Colonic mucosa (tissue), 4 donors: ENCODE data around the gene TBC1D17. TPM values are rescaled to one million over a fixed set of nuclear protein-coding genes. Genes with fewer than 3 reads are reported as not detected.

ENCODE experiments used
- DNase-seq: peaks from one replicate; pipeline ENCODE4 v3.0.0-alpha.2; 2020
- H3K27ac ChIP-seq: fragments of 200-600 bp; one replicate; pipeline ENCODE4 v1.8.0; 2021
- H3K27me3 ChIP-seq: fragments of 200-600 bp; one replicate; pipeline ENCODE4 v1.8.0; 2021
- H3K36me3 ChIP-seq: fragments of 200-600 bp; one replicate; pipeline ENCODE4 v1.8.0; 2021
- H3K4me1 ChIP-seq: fragments of 200-600 bp; one replicate; pipeline ENCODE4 v1.8.0; 2021; ENCODE audit warnings: mild to moderate bottlenecking
- H3K4me3 ChIP-seq: fragments of 200-600 bp; one replicate; pipeline ENCODE4 v1.8.0; 2021
- H3K9ac ChIP-seq, 2 donors: one replicate each; pipeline ENCODE4 v1.7.0; 2013; ENCODE audit warnings: control low read depth in 2 of 2, low read depth in 2 of 2, low read length in 2 of 2
- H3K9me3 ChIP-seq: fragments of 200-600 bp; one replicate; pipeline ENCODE4 v1.8.0; 2021
- intact Hi-C: fragments of 100-400 bp; cut with DNase I; formaldehyde crosslinking; loops from one replicate; pipeline ENCODE4 v1.14.1; 2022
- total RNA-seq, 2 donors: library from RNA; stranded (reverse); fragmentation: NEBNext Ultra II Directional in 1 of 2; extraction: Animal tissue kit (Norgen Biotek cat#: 25700) in 1 of 2; gene quantifications; one replicate each; pipeline ENCODE4 v1.2.1, GENCODE V29; 2021
- TF ChIP-seq, protein P1 (sequence below): fragments of 200-600 bp; IDR thresholded peaks from one replicate; pipeline ENCODE4 v1.8.0; 2022; ENCODE audit warnings: antibody characterized with exemption, mild to moderate bottlenecking
- donor health status: healthy.
- donor health status: DM: no; HTN: no; CAD: no.
- donor health status: DM: no; HTN: no; CAD: no.

Gene TBC1D17
- total RNA-seq, 2 donors from 2014 or later, result 29.4 to 33.7 TPM

- no peaks in the 10 kb centered on the region for H3K36me3 ChIP-seq
- TF ChIP-seq, protein P1, sequence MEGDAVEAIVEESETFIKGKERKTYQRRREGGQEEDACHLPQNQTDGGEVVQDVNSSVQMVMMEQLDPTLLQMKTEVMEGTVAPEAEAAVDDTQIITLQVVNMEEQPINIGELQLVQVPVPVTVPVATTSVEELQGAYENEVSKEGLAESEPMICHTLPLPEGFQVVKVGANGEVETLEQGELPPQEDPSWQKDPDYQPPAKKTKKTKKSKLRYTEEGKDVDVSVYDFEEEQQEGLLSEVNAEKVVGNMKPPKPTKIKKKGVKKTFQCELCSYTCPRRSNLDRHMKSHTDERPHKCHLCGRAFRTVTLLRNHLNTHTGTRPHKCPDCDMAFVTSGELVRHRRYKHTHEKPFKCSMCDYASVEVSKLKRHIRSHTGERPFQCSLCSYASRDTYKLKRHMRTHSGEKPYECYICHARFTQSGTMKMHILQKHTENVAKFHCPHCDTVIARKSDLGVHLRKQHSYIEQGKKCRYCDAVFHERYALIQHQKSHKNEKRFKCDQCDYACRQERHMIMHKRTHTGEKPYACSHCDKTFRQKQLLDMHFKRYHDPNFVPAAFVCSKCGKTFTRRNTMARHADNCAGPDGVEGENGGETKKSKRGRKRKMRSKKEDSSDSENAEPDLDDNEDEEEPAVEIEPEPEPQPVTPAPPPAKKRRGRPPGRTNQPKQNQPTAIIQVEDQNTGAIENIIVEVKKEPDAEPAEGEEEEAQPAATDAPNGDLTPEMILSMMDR, result no peak
- H3K27me3 ChIP-seq, result no peaks in the 10 kb centered on the region
- H3K4me3 ChIP-seq, result no peak overlapping the region
- peak overlapping the region in 1 of 2 donors; percentile 12 for H3K9ac ChIP-seq
- no peak overlapping the region for H3K27ac ChIP-seq
- no peak for DNase-seq
- intact Hi-C loops, result no loop called here
- no peaks in the 10 kb centered on the region for H3K4me1 ChIP-seq
- no peaks in the 10 kb centered on the region for H3K9me3 ChIP-seq
Measured at GRCh38 chr19:49895566-49896297, 18.2 kb downstream of the TBC1D17 start.

DNA sequence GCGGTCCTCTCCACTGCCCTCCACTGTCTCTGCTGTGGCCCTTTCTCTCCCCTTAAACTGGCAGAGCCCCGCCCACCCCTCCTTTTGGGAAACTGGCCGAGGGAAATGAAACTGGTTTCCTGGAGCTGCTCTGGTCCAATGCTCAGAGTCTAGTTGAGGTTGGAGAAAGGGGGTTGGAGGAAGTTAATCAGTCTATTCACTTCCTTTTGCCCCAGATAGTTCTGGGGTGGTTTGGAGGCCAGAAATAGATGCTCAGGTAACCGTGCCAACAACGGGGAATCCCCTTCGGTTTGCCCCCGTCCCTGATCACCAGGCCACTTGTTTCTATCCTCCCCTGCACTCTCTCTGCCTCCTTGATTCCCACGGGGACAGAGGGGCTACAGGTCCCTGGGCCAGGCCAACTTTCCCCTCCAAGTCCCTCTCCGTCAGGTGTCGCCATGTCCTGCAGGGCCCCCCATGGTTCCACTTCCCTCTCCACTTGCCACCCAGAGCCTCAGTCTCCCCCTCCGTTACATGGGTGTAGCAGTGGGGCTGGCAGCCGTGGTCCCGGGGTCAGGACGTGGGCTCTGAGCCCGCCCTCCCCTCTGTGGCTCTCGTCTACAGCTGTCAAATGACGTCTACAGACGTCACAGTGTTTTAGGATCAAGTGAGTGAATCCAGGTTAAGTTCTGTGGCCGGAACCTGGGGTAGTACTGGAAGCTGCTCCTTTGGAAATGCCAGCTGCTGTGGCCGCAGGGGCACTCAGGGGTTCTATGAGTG is 19.5 kb downstream of the TBC1D17 start, which contains the start of gene IL4I1:
Gene IL4I1 (minus strand): TSS at position 25 of the 759 bp plus-strand sequence. CDS start 727 bp downstream, outside the sequence.
- Histone ChIP-seq H3K27ac (peak within 1 kb of the TSS; percentile 37), H3K27me3 (no peaks in the 10 kb centered on the region), H3K4me3 (no peak within 1 kb of the TSS), H3K9ac (peak within 1 kb of the TSS in 1 of 2 donors; percentile 55), H3K9me3 (no peaks in the 10 kb centered on the region), H3K4me1 (no peaks in the 10 kb centered on the region), H3K36me3 (no peaks in the 10 kb centered on the region)
- no peak for DNase-seq
- intact Hi-C loops, result no loop called here
- TF ChIP-seq, protein P1, result no peak

GRCh38 chr19:49904136-49904535 is 26.6 kb downstream of the TBC1D17 start:
- Histone ChIP-seq H3K4me3 (no peak overlapping the region), H3K9ac (no peak overlapping the region), H3K27ac (no peak overlapping the region), H3K9me3 (no peaks in the 10 kb centered on the region), H3K4me1 (no peaks in the 10 kb centered on the region), H3K27me3 (no peaks in the 10 kb centered on the region), H3K36me3 (peaks cover 6% of the 10 kb centered on the region)
- intact Hi-C loops, result no loop called here
- DNase-seq, result no peak
- TF ChIP-seq, protein P1, result no peak

DNA sequence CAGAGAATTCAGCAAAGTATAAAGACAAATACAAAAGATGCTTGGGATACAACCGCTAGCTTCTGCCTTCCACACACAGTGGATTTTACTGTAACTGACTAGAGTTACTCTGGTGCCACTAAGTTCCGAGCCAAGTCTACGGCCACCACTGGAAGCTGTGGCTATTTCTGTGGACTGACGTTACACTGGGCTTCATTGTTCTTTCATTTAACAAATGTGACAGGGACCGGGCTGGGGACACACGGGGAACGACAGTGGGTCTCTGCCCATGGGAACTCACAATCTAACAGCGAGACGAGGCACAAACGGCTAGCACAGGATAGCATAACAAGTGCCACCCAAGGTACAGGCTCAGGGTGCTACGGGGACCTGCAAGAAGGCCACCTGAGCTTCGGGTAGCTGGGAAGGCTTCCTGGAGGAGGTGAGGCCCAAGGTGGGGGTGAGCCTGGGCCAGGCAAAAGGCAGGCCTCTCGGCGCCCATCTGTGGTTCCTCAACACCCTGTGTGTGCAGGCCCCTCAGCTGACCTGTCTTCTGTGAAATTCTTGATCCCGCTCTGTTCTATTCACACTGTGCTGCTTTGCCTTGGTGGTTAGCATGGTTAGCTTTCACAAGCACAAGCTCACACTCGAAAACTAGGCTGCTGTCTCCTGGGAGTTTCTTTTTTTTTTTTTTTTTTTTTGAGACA is 29.5 kb downstream of the TBC1D17 start:
- peaks cover 6% of the 10 kb centered on the region for H3K36me3 ChIP-seq
- H3K9ac ChIP-seq, result no peak overlapping the region
- intact Hi-C loops, result no loop called here
- H3K4me1 ChIP-seq, result no peaks in the 10 kb centered on the region
- H3K27me3 ChIP-seq, result no peaks in the 10 kb centered on the region
- DNase-seq, result no peak
- no peak overlapping the region for H3K4me3 ChIP-seq
- H3K9me3 ChIP-seq, result no peaks in the 10 kb centered on the region
- TF ChIP-seq, protein P1, result no peak
- no peak overlapping the region for H3K27ac ChIP-seq

GRCh38 chr19:49907745-49908446 is 30.4 kb downstream of the TBC1D17 start:
- Histone ChIP-seq H3K9me3 (no peaks in the 10 kb centered on the region), H3K4me3 (no peak overlapping the region), H3K4me1 (no peaks in the 10 kb centered on the region), H3K27ac (no peak overlapping the region), H3K36me3 (peaks cover 6% of the 10 kb centered on the region), H3K9ac (no peak overlapping the region), H3K27me3 (no peaks in the 10 kb centered on the region)
- TF ChIP-seq, protein P1, result no peak
- DNase-seq, result no peak
- intact Hi-C loops, result no loop called here
